NB4 (cell line): Measurements from ENCODE around the gene TBX4.

Experiments used
- CTCF ChIP-seq: IDR thresholded peaks from one replicate; pipeline ENCODE4 v1.5.1; 2012; ENCODE audit warnings: low read depth, low read length
- POLR2A ChIP-seq: IDR thresholded peaks from 2 replicates; pipeline ENCODE4 v1.6.1; 2011; ENCODE audit warnings: mild to moderate bottlenecking; ENCODE audit not compliant: insufficient read length; ENCODE audit errors: extremely low read depth
- TF ChIP-seq, protein P1 (sequence below): IDR thresholded peaks from 2 replicates; pipeline ENCODE4 v1.6.1; 2011; ENCODE audit warnings: low read depth, low read length

- TF ChIP-seq POLR2A (no peak), CTCF (no peak)
- TF ChIP-seq, protein P1, sequence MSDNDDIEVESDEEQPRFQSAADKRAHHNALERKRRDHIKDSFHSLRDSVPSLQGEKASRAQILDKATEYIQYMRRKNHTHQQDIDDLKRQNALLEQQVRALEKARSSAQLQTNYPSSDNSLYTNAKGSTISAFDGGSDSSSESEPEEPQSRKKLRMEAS, result no peak
Observed at GRCh38 chr17:61448042-61448441, 4.2 kb upstream of the TBX4 start.
